Hematopoietic multipotent progenitor cell treated with erythropoietin and hydrocortisone succinate and interleukin-3 and kit ligand, for 17 days (in vitro differentiated cells): ENCODE measurements around the gene BMP7.
"Not testable (repeated sequence)": the region's sequence is repeated elsewhere in the genome, so short reads cannot be mapped to it uniquely, and the experiment has no call there.

Experiments
- DNase-seq: peaks from one replicate; pipeline ENCODE4 v3.0.0-alpha.2; 2015; ENCODE audit warnings: low spot score

Gene BMP7

GRCh38 chr20:57265336-57265996 is 975 bp downstream of the BMP7 start:
- DNase-seq: no peak

GRCh38 chr20:57264908-57265335 is 1.5 kb downstream of the BMP7 start:
- DNase-seq: not testable (repeated sequence)

- DNase-seq: no peak
These were observed 2.3 kb downstream of the BMP7 start for GRCh38 chr20:57263801-57264792.

- DNase-seq: no peak
These were observed 3.4 kb downstream of the BMP7 start for GRCh38 chr20:57262784-57263609.

- no peak for DNase-seq
These were observed 4.1 kb downstream of the BMP7 start for GRCh38 chr20:57262301-57262700.

- no peak for DNase-seq
These were observed 4.8 kb downstream of the BMP7 start for GRCh38 chr20:57261457-57262251.

GRCh38 chr20:57260934-57261333 is 5.5 kb downstream of the BMP7 start:
- DNase-seq: no peak

- DNase-seq: no peak
These were observed 6.2 kb downstream of the BMP7 start for GRCh38 chr20:57259938-57260921.

GRCh38 chr20:57259121-57259937 is 7.1 kb downstream of the BMP7 start:
- DNase-seq: no peak

- no peak for DNase-seq
These were observed 8.6 kb downstream of the BMP7 start for GRCh38 chr20:57257701-57258453.

GRCh38 chr20:57256908-57257307 is 9.5 kb downstream of the BMP7 start:
- DNase-seq: no peak

- no peak for DNase-seq
These were observed 10.2 kb downstream of the BMP7 start for GRCh38 chr20:57256205-57256604.

GRCh38 chr20:57255183-57255582 is 11.3 kb downstream of the BMP7 start:
- no peak for DNase-seq

- no peak for DNase-seq
These were observed 13.8 kb downstream of the BMP7 start for GRCh38 chr20:57252559-57253162.

GRCh38 chr20:57251949-57252348 is 14.5 kb downstream of the BMP7 start:
- no peak for DNase-seq

GRCh38 chr20:57251344-57251743 is 15.1 kb downstream of the BMP7 start:
- no peak for DNase-seq

- DNase-seq: no peak
These were observed 15.7 kb downstream of the BMP7 start for GRCh38 chr20:57250607-57251343.
